Upper lobe of right lung (tissue), 1 donor: ENCODE measurements around the gene EEF1AKMT3. TPM values are rescaled to one million over a fixed set of nuclear protein-coding genes. Genes with fewer than 3 reads are reported as not detected.
A peak's percentile ranks its signal among the peaks of the same experiment; 100 is the strongest.

Source experiments
- ATAC-seq: fragments of 200-7000 bp; cut with Tn5 transposase; one replicate; pipeline ENCODE4 v1.9.1; 2020; ENCODE audit warnings: mild to moderate bottlenecking, moderate library complexity
- DNase-seq: peaks from one replicate; pipeline ENCODE4 v3.0.0-alpha.2; 2020
- H3K27ac ChIP-seq: fragments of 200-600 bp; one replicate; pipeline ENCODE4 v1.8.0; 2022
- H3K27me3 ChIP-seq: fragments of 200-600 bp; one replicate; pipeline ENCODE4 v1.8.0; 2022; ENCODE audit warnings: mild to moderate bottlenecking
- H3K36me3 ChIP-seq: fragments of 200-600 bp; one replicate; pipeline ENCODE4 v1.8.0; 2022
- H3K4me1 ChIP-seq: fragments of 200-600 bp; one replicate; pipeline ENCODE4 v1.8.0; 2022
- H3K4me3 ChIP-seq: fragments of 200-600 bp; one replicate; pipeline ENCODE4 v1.8.0; 2022; ENCODE audit warnings: mild to moderate bottlenecking
- H3K9me3 ChIP-seq: fragments of 200-600 bp; one replicate; pipeline ENCODE4 v1.8.0; 2022
- CTCF ChIP-seq: fragments of 200-600 bp; IDR thresholded peaks from one replicate; pipeline ENCODE4 v1.8.0; 2022; ENCODE audit warnings: antibody characterized with exemption
- intact Hi-C: fragments of 100-400 bp; cut with DNase I; formaldehyde crosslinking; loops from one replicate; pipeline ENCODE4 v1.11.0; 2022
- total RNA-seq: library from RNA; stranded (reverse); fragmentation: NEBNext Ultra II Directional; extraction: Animal tissue kit (Norgen Biotek cat#: 25700); gene quantifications from one replicate; pipeline ENCODE4 v1.2.1, GENCODE V29; 2021
- donor health status: DM: no; HTN: yes; CAD: no; lungs with severe emphysema.

EEF1AKMT3 gene
- total RNA-seq, 1 donor from 2014 or later, result 8.0 TPM

DNA sequence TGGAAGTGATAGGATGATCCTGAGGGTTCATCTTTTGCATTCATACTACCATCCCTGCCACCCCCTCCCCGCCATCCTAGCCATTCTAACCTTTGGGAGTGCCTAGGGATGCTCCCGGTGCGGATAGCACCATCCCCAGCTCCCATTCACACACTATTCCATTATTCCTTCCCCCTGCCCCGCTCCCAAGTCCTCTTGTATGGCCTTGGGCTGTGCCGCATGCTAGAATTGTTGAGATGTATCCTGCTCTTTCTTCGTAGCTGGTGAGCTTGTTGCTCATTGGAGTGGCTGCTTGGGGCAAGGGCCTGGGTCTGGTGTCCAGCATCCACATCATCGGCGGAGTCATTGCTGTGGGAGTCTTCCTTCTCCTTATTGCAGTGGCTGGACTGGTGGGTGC is 26.9 kb upstream of the EEF1AKMT3 start:
- Histone ChIP-seq H3K9me3 (no peaks in the 10 kb centered on the region), H3K27ac (peak overlapping the region; percentile 94), H3K4me3 (peak overlapping the region; percentile 75), H3K36me3 (peaks cover 38% of the 10 kb centered on the region), H3K4me1 (peaks cover 14% of the 10 kb centered on the region), H3K27me3 (peaks cover 4% of the 10 kb centered on the region)
- DNase-seq (no peak), ATAC-seq (no peak)
- no peak for TF ChIP-seq CTCF
- intact Hi-C loops, result no loop called here

- H3K27ac ChIP-seq, result no peak overlapping the region
- intact Hi-C loops, result no loop called here
- H3K9me3 ChIP-seq, result no peaks in the 10 kb centered on the region
- TF ChIP-seq CTCF, result no peak
- DNase-seq (no peak), ATAC-seq (no peak)
- peaks cover 18% of the 10 kb centered on the region for H3K4me1 ChIP-seq
- H3K27me3 ChIP-seq, result no peaks in the 10 kb centered on the region
- H3K36me3 ChIP-seq, result peaks cover 40% of the 10 kb centered on the region
- peak overlapping the region; percentile 75 for H3K4me3 ChIP-seq
These were observed 26.4 kb upstream of the EEF1AKMT3 start for GRCh38 chr12:57746025-57746424.

GRCh38 chr12:57749061-57749460 is 23.4 kb upstream of the EEF1AKMT3 start:
- DNase-seq (no peak), ATAC-seq (no peak)
- Histone ChIP-seq H3K27me3 (no peaks in the 10 kb centered on the region), H3K4me1 (peaks cover 37% of the 10 kb centered on the region), H3K27ac (no peak overlapping the region), H3K36me3 (peaks cover 40% of the 10 kb centered on the region), H3K9me3 (no peaks in the 10 kb centered on the region), H3K4me3 (no peak overlapping the region)
- no peak for TF ChIP-seq CTCF
- intact Hi-C loops, result no loop called here

DNA sequence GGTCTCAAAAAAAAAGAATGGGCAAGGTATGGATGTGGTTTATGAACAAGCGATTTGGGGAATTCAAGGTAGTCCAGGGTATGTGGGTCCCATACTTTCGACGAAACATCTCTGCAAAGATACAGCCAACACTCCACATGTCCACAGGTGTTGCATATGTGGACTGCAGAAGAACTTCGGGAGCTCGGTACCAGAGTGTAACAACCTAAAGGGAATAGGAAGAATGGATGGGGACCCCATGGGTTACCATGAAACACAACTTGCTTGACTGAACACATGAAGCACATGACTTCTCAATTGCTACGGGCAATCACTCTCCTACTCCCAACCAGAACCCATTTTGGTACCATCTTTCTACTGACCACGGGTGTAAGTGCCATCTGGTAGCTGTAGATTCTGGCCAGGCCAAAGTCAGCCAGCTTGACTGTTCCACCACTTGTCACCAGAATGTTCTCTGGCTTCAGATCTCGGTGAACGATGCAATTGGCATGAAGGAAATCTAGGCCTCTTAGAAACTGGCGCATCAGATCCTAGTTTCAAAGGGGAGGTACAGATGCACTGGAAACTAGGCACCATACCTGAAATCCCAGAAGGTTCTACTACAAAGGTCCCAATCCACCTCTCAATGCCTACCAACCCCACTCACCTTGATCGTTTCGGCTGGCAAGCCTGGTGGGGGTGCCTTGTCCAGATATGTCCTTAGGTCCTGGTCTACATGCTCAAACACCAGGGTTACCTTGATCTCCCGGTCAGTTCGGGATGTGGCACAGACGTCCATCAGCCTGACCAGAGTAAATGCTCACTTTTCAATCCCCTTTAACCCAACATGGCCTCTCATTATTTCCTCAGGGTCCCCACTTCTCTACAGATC is 21.6 kb upstream of the EEF1AKMT3 start:
- peak overlapping the region; percentile 91 for H3K27ac ChIP-seq
- intact Hi-C loops, result no loop called here
- peaks cover 34% of the 10 kb centered on the region for H3K4me1 ChIP-seq
- H3K36me3 ChIP-seq, result peaks cover 40% of the 10 kb centered on the region
- no peaks in the 10 kb centered on the region for H3K27me3 ChIP-seq
- ATAC-seq, result no peak
- TF ChIP-seq CTCF, result no peak
- no peak for DNase-seq
- H3K9me3 ChIP-seq, result no peaks in the 10 kb centered on the region
- peak overlapping the region; percentile 92 for H3K4me3 ChIP-seq

DNA sequence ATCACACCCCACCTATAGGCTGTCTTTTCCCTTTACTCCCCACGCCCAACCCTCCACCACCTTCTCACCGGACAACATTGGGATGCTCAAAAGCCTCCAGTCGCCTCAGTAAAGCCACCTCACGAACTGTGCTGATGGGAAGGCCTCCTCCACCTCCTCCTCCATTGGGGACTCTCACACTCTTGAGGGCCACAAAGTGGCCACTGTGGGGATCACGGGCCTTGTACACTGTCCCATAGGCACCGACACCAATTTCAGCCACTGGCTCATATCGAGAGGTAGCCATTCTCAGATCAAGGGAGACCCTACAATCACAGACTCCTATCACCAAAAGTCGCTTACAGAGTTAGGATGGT is 21.0 kb upstream of the EEF1AKMT3 start:
- peaks cover 40% of the 10 kb centered on the region for H3K36me3 ChIP-seq
- intact Hi-C loops, result no loop called here
- no peaks in the 10 kb centered on the region for H3K27me3 ChIP-seq
- TF ChIP-seq CTCF, result no peak
- peaks cover 36% of the 10 kb centered on the region for H3K4me1 ChIP-seq
- ATAC-seq, result no peak
- H3K9me3 ChIP-seq, result no peaks in the 10 kb centered on the region
- peak overlapping the region; percentile 91 for H3K27ac ChIP-seq
- H3K4me3 ChIP-seq, result peak overlapping the region; percentile 92
- DNase-seq, result no peak
